ENCODE measurements around the gene KRTAP23-1. TPM values are rescaled to one million over a fixed set of nuclear protein-coding genes. Genes with fewer than 3 reads are reported as not detected.

The KRTAP23-1 gene
- not detected for total RNA-seq
- total RNA-seq, result 0 reads per million in 2 donors

- Mint-ChIP-seq H3K27ac (no peak within 1 kb of the TSS), H3K4me3 (no peak within 1 kb of the TSS), H3K27me3 (peaks cover 13% of the 10 kb centered on the region), H3K36me3 (ENCODE audit: low read depth) (no peaks in the 10 kb centered on the region), H3K4me1 (no peaks in the 10 kb centered on the region)
- H3K9me3 ChIP-seq (ENCODE audit: control insufficient read depth, low read length, poor library complexity, severe bottlenecking), result no peaks in the 10 kb centered on the region
- ATAC-seq, result no peak
- DNase-seq, result no peak
Observed at GRCh38 chr21:30348506-30348905, at the start of gene KRTAP23-1. TSS of gene KRTAP23-1 (minus strand) at chr21:30348606. CDS start at chr21:30348606, 0 bp downstream.

- peaks cover 6% of the 10 kb centered on the region for H3K27me3 Mint-ChIP-seq
Observed at GRCh38 chr21:30395731-30396130, 47.3 kb upstream of the KRTAP23-1 start, which contains the start of gene KRTAP13-1. TSS of gene KRTAP13-1 (plus strand) at chr21:30396031. CDS start at chr21:30396087, 56 bp downstream.

GRCh38 chr21:30391492-30392025, 43.2 kb upstream of the KRTAP23-1 start:
- H3K4me1 Mint-ChIP-seq, result no peaks in the 10 kb centered on the region
- no peak overlapping the region for H3K4me3 Mint-ChIP-seq
- H3K9me3 ChIP-seq (ENCODE audit: control insufficient read depth, low read length, poor library complexity, severe bottlenecking), result no peaks in the 10 kb centered on the region
- H3K36me3 Mint-ChIP-seq (ENCODE audit: low read depth), result no peaks in the 10 kb centered on the region
- ATAC-seq, result no peak
- peaks cover 6% of the 10 kb centered on the region for H3K27me3 Mint-ChIP-seq
- no peak for DNase-seq
- H3K27ac Mint-ChIP-seq, result no peak overlapping the region

More at GRCh38 chr21:30395731-30396130, 47.3 kb upstream of the KRTAP23-1 start, which contains the start of gene KRTAP13-1:
- ATAC-seq (no peak), DNase-seq (no peak)
- Mint-ChIP-seq H3K4me3 (no peak within 1 kb of the TSS), H3K27ac (no peak within 1 kb of the TSS), H3K36me3 (ENCODE audit: low read depth) (no peaks in the 10 kb centered on the region), H3K4me1 (no peaks in the 10 kb centered on the region)
- H3K9me3 ChIP-seq (ENCODE audit: control insufficient read depth, low read length, poor library complexity, severe bottlenecking), result no peaks in the 10 kb centered on the region

GRCh38 chr21:30382201-30382600, 33.8 kb upstream of the KRTAP23-1 start:
- peaks cover 6% of the 10 kb centered on the region for H3K27me3 Mint-ChIP-seq
- no peak for DNase-seq
- no peaks in the 10 kb centered on the region for H3K4me1 Mint-ChIP-seq
- no peak for ATAC-seq
- no peak overlapping the region for H3K4me3 Mint-ChIP-seq
- H3K9me3 ChIP-seq (ENCODE audit: control insufficient read depth, low read length, poor library complexity, severe bottlenecking), result no peaks in the 10 kb centered on the region
- H3K36me3 Mint-ChIP-seq (ENCODE audit: low read depth), result no peaks in the 10 kb centered on the region
- no peak overlapping the region for H3K27ac Mint-ChIP-seq

- Mint-ChIP-seq H3K36me3 (ENCODE audit: low read depth) (no peaks in the 10 kb centered on the region), H3K4me1 (no peaks in the 10 kb centered on the region), H3K27ac (no peak within 1 kb of the TSS), H3K27me3 (no peaks in the 10 kb centered on the region), H3K4me3 (no peak within 1 kb of the TSS)
- no peak for DNase-seq
- ATAC-seq, result no peak
- H3K9me3 ChIP-seq (ENCODE audit: control insufficient read depth, low read length, poor library complexity, severe bottlenecking), result no peaks in the 10 kb centered on the region
Observed at GRCh38 chr21:30372139-30372770, 23.8 kb upstream of the KRTAP23-1 start, which contains the start of gene KRTAP13-2. TSS of gene KRTAP13-2 (minus strand) at chr21:30372271. CDS start at chr21:30372213, 58 bp downstream.

- H3K4me3 Mint-ChIP-seq, result no peak overlapping the region
- no peaks in the 10 kb centered on the region for H3K27me3 Mint-ChIP-seq
- no peak for DNase-seq
- H3K9me3 ChIP-seq (ENCODE audit: control insufficient read depth, low read length, poor library complexity, severe bottlenecking), result no peaks in the 10 kb centered on the region
- ATAC-seq, result no peak
- H3K36me3 Mint-ChIP-seq (ENCODE audit: low read depth), result no peaks in the 10 kb centered on the region
- no peak overlapping the region for H3K27ac Mint-ChIP-seq
- no peaks in the 10 kb centered on the region for H3K4me1 Mint-ChIP-seq
Observed at GRCh38 chr21:30355906-30356305, 7.5 kb upstream of the KRTAP23-1 start.

GRCh38 chr21:30354308-30355005, 6.1 kb upstream of the KRTAP23-1 start:
- DNase-seq (no peak), ATAC-seq (no peak)
- Mint-ChIP-seq H3K4me1 (no peaks in the 10 kb centered on the region), H3K27me3 (no peaks in the 10 kb centered on the region), H3K4me3 (no peak overlapping the region), H3K36me3 (ENCODE audit: low read depth) (no peaks in the 10 kb centered on the region), H3K27ac (no peak overlapping the region)
- H3K9me3 ChIP-seq (ENCODE audit: control insufficient read depth, low read length, poor library complexity, severe bottlenecking), result no peaks in the 10 kb centered on the region

- Mint-ChIP-seq H3K27ac (no peak overlapping the region), H3K27me3 (no peaks in the 10 kb centered on the region), H3K4me3 (no peak overlapping the region), H3K36me3 (ENCODE audit: low read depth) (no peaks in the 10 kb centered on the region), H3K4me1 (no peaks in the 10 kb centered on the region)
- no peaks in the 10 kb centered on the region for H3K9me3 ChIP-seq (ENCODE audit: control insufficient read depth, low read length, poor library complexity, severe bottlenecking)
- DNase-seq (no peak), ATAC-seq (no peak)
Observed at GRCh38 chr21:30351534-30351933, 3.1 kb upstream of the KRTAP23-1 start.

- no peaks in the 10 kb centered on the region for H3K9me3 ChIP-seq (ENCODE audit: control insufficient read depth, low read length, poor library complexity, severe bottlenecking)
- no peak for DNase-seq
- Mint-ChIP-seq H3K27me3 (peaks cover 4% of the 10 kb centered on the region), H3K4me1 (no peaks in the 10 kb centered on the region), H3K27ac (no peak overlapping the region), H3K4me3 (no peak overlapping the region), H3K36me3 (ENCODE audit: low read depth) (no peaks in the 10 kb centered on the region)
- ATAC-seq, result no peak
Observed at GRCh38 chr21:30349572-30349971, 1.2 kb upstream of the KRTAP23-1 start.

- Mint-ChIP-seq H3K27ac (no peak overlapping the region), H3K4me1 (no peaks in the 10 kb centered on the region), H3K4me3 (no peak overlapping the region), H3K27me3 (peaks cover 17% of the 10 kb centered on the region), H3K36me3 (ENCODE audit: low read depth) (no peaks in the 10 kb centered on the region)
- DNase-seq, result no peak
- ATAC-seq, result no peak
- H3K9me3 ChIP-seq (ENCODE audit: control insufficient read depth, low read length, poor library complexity, severe bottlenecking), result no peaks in the 10 kb centered on the region
Observed at GRCh38 chr21:30345014-30345413, 3.4 kb downstream of the KRTAP23-1 start.

- Mint-ChIP-seq H3K27me3 (peaks cover 17% of the 10 kb centered on the region), H3K4me1 (no peaks in the 10 kb centered on the region), H3K36me3 (ENCODE audit: low read depth) (no peaks in the 10 kb centered on the region), H3K27ac (no peak overlapping the region), H3K4me3 (no peak overlapping the region)
- DNase-seq, result no peak
- ATAC-seq, result no peak
- no peaks in the 10 kb centered on the region for H3K9me3 ChIP-seq (ENCODE audit: control insufficient read depth, low read length, poor library complexity, severe bottlenecking)
Observed at GRCh38 chr21:30340714-30341573, 7.5 kb downstream of the KRTAP23-1 start.

GRCh38 chr21:30338717-30339116, 9.7 kb downstream of the KRTAP23-1 start:
- H3K27ac Mint-ChIP-seq, result no peak overlapping the region

GRCh38 chr21:30337772-30338171, 10.6 kb downstream of the KRTAP23-1 start:
- peaks cover 4% of the 10 kb centered on the region for H3K27me3 Mint-ChIP-seq
- no peaks in the 10 kb centered on the region for H3K9me3 ChIP-seq (ENCODE audit: control insufficient read depth, low read length, poor library complexity, severe bottlenecking)
- DNase-seq (no peak), ATAC-seq (no peak)
- H3K36me3 Mint-ChIP-seq (ENCODE audit: low read depth), result no peaks in the 10 kb centered on the region
- H3K4me1 Mint-ChIP-seq, result no peaks in the 10 kb centered on the region
- no peak overlapping the region for H3K27ac Mint-ChIP-seq
- H3K4me3 Mint-ChIP-seq, result no peak overlapping the region

More at GRCh38 chr21:30338717-30339116, 9.7 kb downstream of the KRTAP23-1 start:
- DNase-seq (no peak), ATAC-seq (no peak)
- Mint-ChIP-seq H3K4me1 (no peaks in the 10 kb centered on the region), H3K27me3 (peaks cover 5% of the 10 kb centered on the region), H3K36me3 (ENCODE audit: low read depth) (no peaks in the 10 kb centered on the region), H3K4me3 (no peak overlapping the region)
- H3K9me3 ChIP-seq (ENCODE audit: control insufficient read depth, low read length, poor library complexity, severe bottlenecking), result no peaks in the 10 kb centered on the region
